ENCODE measurements around the gene CACNB4.

CACNB4 gene

DNA sequence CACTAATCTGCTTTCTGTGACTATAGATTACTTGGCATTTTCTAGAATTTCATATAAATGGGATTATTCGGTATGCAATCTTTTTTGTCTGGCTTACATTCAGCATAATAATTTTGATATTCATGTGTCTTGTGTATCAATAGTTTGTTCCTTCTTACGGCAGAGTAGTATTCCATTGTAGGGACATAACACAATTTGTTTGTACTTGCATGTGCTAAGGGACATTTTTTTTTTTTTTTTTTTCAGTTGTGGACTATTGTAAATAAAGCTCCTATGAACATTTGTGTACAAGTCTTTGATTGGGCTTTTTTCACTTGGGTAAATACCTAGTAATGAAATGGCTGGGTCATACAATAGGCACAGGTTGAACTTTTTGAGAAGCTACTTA is 315.7 kb downstream of the CACNB4 start:
- H3K27ac ChIP-seq = no peak overlapping the region
- CTCF ChIA-PET = no interaction called here
- DNase-seq (ENCODE audit: low spot score) = no peak
- TF ChIP-seq, protein P1, sequence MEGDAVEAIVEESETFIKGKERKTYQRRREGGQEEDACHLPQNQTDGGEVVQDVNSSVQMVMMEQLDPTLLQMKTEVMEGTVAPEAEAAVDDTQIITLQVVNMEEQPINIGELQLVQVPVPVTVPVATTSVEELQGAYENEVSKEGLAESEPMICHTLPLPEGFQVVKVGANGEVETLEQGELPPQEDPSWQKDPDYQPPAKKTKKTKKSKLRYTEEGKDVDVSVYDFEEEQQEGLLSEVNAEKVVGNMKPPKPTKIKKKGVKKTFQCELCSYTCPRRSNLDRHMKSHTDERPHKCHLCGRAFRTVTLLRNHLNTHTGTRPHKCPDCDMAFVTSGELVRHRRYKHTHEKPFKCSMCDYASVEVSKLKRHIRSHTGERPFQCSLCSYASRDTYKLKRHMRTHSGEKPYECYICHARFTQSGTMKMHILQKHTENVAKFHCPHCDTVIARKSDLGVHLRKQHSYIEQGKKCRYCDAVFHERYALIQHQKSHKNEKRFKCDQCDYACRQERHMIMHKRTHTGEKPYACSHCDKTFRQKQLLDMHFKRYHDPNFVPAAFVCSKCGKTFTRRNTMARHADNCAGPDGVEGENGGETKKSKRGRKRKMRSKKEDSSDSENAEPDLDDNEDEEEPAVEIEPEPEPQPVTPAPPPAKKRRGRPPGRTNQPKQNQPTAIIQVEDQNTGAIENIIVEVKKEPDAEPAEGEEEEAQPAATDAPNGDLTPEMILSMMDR (conservative IDR thresholded peaks at IDR 0.05; ENCODE audit: low read depth) = no peak
- POLR2A ChIA-PET (ENCODE audit: low non-redundant PET) = no interaction called here
